Measurements from ENCODE around the gene RIPOR1.
"Not testable (repeated sequence)": the region's sequence is repeated elsewhere in the genome, so short reads cannot be mapped to it uniquely, and the experiment has no call there.

RIPOR1 gene, protein sequence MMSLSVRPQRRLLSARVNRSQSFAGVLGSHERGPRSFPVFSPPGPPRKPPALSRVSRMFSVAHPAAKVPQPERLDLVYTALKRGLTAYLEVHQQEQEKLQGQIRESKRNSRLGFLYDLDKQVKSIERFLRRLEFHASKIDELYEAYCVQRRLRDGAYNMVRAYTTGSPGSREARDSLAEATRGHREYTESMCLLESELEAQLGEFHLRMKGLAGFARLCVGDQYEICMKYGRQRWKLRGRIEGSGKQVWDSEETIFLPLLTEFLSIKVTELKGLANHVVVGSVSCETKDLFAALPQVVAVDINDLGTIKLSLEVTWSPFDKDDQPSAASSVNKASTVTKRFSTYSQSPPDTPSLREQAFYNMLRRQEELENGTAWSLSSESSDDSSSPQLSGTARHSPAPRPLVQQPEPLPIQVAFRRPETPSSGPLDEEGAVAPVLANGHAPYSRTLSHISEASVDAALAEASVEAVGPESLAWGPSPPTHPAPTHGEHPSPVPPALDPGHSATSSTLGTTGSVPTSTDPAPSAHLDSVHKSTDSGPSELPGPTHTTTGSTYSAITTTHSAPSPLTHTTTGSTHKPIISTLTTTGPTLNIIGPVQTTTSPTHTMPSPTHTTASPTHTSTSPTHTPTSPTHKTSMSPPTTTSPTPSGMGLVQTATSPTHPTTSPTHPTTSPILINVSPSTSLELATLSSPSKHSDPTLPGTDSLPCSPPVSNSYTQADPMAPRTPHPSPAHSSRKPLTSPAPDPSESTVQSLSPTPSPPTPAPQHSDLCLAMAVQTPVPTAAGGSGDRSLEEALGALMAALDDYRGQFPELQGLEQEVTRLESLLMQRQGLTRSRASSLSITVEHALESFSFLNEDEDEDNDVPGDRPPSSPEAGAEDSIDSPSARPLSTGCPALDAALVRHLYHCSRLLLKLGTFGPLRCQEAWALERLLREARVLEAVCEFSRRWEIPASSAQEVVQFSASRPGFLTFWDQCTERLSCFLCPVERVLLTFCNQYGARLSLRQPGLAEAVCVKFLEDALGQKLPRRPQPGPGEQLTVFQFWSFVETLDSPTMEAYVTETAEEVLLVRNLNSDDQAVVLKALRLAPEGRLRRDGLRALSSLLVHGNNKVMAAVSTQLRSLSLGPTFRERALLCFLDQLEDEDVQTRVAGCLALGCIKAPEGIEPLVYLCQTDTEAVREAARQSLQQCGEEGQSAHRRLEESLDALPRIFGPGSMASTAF

DNA sequence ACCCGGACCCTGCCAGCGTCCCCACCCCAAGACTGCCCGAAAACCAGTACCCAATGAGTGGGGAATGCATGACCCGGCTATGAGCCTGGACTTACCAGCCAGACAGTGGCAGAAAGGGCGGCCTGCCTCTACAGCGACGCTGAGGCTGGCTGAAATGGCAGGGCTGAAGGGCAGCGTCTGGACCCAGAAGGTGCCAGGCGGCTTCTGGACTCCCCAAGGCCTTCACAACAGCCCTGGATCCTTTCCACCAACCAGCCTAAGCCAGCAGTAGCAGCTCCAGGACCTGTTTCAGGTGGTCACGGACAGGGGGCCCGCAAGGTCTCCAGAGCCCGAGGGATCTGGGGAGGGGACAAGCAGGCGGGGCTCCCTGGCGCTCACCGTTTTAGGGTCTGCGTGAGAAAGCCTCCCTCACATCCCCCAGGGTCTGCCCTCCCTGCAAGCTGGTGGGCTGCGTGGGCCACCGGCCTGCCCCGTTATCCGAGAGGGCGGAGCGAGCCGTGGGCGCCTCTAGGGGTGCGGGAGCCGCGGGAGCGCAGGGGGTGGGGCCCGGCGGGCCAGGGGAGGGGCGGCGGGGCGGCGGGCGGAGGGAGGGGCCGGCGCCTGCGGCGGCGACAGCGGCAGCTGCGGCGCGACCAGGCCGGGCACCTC, at the start of gene RIPOR1:
Gene RIPOR1, plus strand, starts transcription at position 608 of the 648 bp plus-strand sequence. CDS start 9,618 bp downstream, outside the sequence.
- DNase-seq (ENCODE audit: low spot score) = peak; percentile 76

DNA sequence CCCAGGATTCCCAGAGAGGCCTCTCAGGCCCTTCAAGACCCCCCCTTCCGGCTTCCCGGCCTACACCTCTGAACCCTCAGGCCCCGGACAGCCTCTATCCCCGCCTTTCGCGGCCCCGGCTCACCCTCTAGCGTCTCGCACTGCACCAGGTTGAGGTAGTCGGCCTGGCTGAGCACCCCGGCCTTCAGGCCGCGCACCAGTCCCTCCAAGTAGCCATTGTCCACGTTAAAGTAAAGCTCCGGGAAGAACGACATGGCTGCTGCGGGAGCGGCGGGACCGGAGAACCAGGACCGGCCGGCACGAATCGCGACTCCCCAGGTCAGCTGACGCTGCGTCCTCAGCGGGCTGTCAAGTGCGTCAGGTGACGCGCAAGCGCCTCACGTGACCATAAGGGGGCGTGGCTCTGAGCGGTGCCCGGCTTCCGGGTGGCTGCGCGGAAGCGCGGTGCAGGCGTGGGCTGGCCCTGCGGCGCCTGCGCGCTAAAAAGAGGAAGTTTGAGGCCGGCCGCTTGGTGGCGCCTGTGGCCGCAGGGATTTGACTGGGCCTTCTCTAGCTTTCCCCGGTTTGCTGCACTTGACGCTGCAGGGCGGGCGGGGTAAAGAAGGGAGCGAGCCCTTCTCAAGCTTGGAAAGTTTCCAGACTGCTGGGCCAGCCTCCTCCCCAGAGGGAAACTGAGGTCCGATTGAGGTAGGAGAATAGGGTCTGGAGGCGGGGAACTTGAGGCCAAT, 47.6 kb upstream of the RIPOR1 start, which contains the start of gene ATP6V0D1:
Gene ATP6V0D1, minus strand, starts transcription at position 325 of the 728 bp plus-strand sequence. Its CDS starts 71 bp downstream, at position 254.
- DNase-seq (ENCODE audit: low spot score) = peak; percentile 99

DNA sequence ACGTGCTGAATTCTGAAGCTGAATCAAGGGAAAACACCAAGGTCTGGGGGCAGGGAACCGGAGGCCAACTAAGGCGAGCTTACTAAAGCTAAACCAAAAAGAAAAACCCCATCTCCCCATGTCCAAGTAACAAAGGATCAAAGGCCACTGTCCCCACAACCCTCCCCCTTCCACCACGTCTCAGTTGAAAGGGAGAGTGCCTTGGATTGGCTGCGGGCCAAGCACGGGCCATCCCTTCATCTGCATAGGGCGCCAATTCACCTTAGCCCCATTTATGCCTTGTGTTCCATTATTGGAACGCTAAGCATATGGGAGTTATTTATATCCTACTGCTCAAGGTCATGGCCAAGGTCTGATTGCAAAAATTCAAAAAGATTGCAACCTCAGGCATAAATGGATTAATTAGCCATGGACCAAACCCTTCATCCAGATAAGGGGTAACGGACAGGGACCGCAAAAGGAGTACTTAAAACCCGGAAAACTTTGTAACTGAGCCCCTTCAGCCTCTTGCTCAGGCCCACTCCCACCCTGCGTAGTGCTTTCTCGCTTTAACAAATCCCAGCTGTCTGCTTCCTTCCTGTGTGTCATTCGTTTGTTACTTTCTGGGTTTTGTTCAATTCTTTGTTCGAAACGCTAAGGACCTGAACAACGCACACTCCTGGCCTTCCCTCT, 46.9 kb upstream of the RIPOR1 start:
- no peak for DNase-seq (ENCODE audit: low spot score)

GRCh38 chr16:67482233-67482924, 46.2 kb upstream of the RIPOR1 start:
- DNase-seq (ENCODE audit: low spot score) = no peak

DNA sequence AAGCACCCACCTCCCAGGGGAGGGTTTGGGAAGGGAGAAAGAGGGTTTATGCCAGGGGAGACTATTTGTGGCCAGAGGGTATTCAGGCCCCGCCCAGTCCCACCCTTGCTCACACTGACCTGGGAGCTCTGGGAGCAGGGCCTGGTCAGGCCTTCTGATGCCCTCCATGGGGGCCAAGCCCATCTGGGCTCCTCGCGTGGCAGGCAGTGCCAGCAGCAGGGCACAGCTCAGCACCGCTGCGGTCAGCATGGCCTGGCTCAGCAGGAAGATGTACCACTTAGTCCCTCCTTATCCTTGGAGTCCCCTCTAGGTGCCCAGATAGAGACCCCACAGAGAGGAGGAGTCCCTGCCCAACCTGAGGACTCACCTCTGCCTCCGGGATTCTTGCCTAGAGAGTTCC, 45.5 kb upstream of the RIPOR1 start, which contains the start of gene AGRP:
Gene AGRP, minus strand, starts transcription at position 398 of the 400 bp plus-strand sequence. Its CDS starts 149 bp downstream, at position 249.
- no peak for DNase-seq (ENCODE audit: low spot score)

GRCh38 chr16:67483731-67484525, 44.7 kb upstream of the RIPOR1 start:
- DNase-seq (ENCODE audit: low spot score) = no peak

- DNase-seq (ENCODE audit: low spot score) = no peak
Measured at GRCh38 chr16:67486805-67487204, 41.8 kb upstream of the RIPOR1 start.

- not testable (repeated sequence) for DNase-seq (ENCODE audit: low spot score)
Measured at GRCh38 chr16:67487561-67487960, 41.1 kb upstream of the RIPOR1 start.

DNA sequence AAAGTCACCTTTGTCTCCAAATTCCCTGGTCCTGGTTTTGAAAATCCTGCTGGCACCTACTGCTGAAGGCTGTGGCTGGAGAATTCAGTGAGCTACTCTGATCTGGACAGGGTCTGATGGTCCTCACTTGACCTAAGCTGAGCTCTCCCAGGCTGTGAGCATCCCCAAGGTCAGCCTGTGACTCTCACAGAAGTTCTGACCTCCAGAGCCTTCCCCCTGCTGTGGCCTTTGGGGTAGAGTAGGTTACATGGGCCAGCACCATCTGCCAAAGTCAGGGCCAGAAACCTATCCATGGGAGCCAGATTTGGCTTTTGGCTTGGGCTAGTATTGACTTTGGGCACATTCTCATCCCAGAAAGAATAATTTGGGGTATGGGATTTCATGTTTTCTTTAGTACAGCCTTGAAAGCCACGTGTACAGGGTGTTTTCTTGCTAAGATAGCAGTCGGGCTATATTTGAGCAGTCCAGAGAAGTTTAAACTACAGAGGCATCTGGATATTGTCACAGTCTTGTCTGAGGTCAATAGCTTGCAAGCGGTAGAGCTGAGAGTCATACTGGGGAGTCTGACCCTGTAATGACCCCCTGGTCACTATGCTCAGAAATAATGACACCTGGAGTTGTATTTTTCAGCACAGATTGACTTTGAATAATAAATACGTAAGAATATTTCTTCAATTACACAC, 39.1 kb upstream of the RIPOR1 start:
- DNase-seq (ENCODE audit: low spot score) = no peak

DNA sequence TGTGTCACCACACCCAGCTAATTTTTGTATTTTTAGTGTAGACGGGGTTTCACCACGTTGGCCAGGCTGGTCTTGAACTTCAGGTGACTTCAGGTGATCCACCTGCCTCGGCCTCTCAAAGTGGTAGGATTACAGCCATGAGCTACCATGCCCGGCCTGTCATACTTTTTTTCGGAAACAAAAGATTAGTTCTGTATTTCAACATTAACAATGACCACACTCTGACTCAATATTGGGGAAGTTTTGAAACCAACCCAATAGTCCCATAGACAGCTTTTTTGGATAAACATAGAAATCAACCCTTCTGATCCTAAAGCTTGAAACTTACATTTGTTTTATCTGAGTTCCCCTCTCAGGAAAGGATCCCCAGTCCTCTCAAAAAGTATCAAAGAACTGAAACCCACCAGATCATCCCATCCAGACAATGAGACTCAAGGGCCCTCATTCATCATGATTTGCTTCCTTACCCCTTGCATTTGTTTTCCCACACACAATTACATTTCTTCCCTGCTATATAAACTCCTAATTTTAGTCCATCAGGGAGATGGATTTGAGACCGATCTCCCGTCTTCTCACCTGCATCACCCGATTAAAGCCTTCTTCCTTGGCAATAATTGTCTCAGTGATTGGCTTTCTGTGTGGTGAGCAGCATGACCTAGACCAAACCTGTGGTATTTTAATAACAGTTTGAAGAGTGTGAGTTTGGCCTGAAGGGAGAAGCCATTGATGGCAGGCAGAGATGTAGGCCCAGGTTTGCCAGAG, 38.1 kb upstream of the RIPOR1 start:
- no peak for DNase-seq (ENCODE audit: low spot score)

DNA sequence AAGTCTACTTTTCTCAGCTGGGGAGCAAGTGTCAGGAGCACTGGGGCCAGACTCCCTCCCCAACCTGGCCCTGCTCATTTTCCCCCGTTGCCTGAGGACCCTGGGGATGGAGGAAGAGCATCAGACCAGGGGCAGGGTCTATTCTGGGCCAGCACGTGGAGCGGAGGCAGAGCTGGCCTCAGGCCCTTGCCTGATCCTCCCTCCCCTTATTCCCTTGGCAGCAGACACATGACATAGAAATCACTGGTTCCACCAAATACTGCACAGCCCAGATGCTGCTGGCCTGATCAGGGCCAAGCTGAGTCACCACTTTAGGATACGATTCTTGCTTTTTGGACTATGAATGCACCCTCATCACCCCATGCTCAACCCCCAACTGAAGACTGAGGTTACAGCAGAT, 29.5 kb upstream of the RIPOR1 start:
- DNase-seq (ENCODE audit: low spot score) = no peak

DNA sequence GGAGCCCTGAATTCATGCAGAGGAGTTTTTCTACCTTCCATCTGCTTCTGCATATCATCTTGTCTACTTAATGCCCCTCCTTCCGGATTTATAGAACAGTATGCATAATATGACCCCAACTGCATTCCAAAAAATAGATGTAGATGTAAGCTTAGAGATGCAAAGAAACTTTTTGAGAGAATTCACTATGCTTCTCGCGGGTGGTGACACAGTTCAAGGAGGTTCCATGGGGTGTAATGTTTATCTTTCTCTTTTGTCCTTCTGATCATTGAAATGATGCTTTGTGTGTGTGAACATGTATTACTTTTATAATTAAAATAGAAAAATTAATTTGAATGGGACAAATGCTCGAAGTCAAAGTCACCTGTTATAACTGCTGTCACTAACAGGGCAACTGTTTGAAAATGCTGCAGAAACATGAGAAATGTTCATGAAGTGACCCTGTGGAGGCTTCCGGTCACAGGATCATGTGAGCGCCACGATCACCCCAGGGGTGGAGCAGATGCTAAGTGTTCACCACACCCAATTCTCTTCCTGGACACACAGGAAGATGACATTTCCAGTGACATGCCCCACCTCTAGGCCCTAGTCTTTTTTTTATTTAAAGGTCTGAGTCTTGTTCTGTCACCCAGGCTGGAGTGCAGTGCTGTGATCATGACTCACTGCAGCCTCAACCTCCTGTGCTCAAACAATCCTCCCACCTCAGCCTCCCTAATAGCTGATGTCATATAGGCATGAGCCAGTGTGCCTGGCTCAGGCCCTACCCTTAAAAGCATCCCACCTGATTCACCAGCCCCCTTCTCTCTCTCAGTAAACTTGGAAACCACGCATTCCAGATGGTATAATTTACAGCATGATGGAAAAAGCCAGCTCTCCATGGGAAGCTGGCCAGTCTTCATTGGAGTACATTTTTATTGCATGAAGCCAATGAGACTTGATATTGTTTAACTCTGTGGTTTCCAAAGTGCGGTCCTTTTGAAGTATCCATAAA, 24.3 kb upstream of the RIPOR1 start:
- DNase-seq (ENCODE audit: low spot score) = no peak

DNA sequence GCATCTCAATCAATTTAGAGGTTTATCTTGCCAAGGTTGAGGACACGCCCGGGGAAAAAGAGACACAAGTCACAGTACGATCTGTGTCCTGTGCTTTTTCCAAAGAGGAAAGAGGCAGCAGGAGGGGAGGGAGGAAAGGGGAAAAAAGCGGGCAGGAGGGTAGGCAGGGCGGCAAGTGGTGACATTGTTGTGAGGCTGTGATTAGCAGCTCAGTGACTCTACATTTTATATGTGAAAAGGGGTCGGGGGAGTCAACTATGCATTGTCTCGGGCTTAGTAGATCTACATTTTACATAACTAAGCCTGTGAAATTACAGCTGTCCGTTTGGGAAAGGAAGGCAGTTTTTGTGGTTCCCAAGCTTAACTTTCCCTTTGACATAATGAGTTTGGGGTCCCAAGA, 22.2 kb upstream of the RIPOR1 start:
- no peak for DNase-seq (ENCODE audit: low spot score)

DNA sequence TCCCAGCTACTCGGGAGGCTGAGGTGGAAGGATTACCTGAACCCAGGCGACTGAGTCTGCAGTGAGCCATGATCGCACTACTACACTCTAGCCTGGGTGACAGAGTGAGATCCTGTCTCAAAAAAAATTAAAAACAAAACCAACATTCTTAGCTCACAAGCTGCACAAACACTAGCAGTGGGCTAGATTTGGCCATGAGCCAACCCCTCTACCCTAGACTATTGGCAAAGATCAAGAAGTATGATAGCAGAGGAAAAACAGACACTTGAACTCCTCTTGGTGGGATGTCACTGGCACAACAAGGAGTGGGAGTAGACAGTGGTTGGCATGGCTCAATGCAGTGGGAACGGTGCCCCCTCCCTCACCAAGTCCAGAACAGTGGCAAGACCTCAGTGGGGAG, 19.6 kb upstream of the RIPOR1 start:
- no peak for DNase-seq (ENCODE audit: low spot score)

- DNase-seq (ENCODE audit: low spot score) = not testable (repeated sequence)
Measured at GRCh38 chr16:67513892-67514291, 14.7 kb upstream of the RIPOR1 start.

- DNase-seq (ENCODE audit: low spot score) = peak; percentile 65
Measured at GRCh38 chr16:67514382-67514828, 14.2 kb upstream of the RIPOR1 start.
